ENCODE measurements around the gene MAN2A1.
"Not testable (repeated sequence)": the region's sequence is repeated elsewhere in the genome, so short reads cannot be mapped to it uniquely, and the experiment has no call there.

Gene MAN2A1

DNA sequence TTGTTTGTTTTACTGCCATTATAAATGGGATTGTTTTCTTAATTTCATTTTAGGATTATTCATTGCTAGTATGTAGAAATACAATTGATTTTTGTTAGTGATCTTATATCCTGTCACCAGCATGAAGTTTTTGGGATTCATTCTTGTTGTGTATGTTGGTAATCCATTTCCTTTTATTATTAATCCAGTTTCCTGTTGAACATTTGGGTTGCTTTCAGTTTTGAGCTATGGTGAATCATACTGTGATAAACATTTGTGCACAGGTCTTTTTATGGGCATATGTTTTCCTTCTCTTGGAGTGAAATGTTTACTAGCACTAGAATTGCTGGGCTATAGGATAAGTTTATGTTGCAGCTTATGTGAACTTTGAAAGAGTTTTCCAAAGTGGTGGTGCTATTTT lies 69.6 kb downstream of the MAN2A1 start:
- no peak for DNase-seq

DNA sequence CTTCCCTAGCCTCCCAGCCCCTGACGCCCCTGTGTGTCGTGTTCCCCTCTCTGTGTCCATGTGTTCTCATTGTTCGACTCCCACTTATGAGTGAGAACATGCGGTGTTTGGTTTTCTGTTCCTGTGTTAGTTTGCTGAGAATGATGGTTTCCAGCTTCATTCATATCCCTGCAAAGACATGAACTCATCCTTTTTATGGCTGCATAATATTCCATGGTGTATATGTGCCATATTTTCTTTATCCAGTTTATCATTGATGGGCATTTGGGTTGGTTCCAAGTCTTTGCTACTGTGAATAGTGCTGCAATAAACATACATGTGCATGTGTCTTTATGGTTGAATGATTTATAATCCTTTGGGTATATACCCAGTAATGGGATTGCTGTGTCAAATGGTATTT lies 70.4 kb downstream of the MAN2A1 start:
- not testable (repeated sequence) for DNase-seq

DNA sequence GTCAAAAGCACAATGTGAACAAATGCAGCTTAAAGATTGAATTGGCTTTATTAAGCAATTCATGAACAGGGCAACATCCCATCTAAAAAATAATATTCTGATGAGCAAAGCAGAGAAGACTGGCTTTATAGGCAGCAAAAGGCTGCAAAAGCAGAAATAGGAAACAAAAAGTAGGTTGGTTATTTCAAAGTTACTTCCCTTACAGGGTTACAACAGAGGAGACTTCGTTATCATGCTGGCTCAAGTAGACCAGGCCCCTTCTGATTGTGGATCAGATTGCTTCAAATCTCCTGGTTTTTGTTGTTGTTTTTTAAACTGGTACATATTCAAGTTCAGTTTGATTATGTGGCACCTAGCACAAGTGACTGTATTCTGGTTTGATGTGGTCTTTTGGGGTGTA lies 73.1 kb downstream of the MAN2A1 start:
- no peak for DNase-seq

DNA sequence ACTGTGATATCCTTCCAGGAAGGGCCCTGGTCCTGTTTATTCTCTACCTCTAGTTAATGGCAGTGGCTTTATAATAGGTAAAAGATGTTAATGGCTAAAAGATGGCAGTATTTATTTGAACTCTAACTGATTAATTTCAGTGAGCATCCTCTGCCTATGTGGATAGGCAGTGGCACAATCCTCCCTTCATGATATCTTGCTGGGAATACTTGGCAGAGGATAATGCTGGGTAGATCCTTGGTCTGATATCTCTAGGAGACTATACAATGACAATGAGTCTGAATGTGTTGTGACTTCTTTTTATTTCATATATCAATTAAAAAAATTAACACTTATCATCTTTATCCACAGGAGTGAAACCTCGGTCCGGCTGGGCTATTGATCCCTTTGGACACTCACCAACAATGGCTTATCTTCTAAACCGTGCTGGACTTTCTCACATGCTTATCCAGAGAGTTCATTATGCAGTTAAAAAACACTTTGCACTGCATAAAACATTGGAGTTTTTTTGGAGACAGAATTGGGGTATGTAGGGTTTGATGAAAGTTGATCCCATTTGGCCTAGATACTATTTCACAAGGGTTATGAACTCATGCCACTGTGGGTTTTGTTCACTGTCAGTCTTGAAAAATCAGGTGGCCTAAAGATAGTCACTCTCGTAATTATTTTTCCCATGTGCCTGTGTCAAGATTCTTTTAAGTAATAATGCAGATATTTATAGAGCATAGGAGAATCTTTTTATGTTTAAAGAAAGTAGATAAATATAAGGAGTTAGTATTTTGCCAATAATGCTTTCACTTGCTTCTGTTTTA lies 77.7 kb downstream of the MAN2A1 start:
- DNase-seq: no peak

DNA sequence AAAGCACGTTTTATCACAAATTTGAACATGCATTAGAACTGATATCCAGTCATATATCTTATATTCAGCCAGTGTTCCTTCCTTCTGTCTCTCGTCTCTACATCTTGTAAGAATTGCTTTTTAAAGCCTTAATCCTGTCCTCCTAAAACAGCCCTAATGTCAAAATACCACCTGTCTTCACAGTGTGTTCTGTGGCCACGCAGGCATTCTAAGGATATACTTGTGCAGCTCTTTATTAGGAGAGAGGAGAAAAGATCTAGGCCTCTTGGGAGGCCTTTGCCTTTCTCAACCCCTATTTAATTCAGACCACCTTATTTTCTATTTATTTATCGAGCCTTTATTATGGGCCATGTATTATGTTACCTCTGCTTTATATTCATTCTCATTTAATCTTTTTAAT lies 78.3 kb downstream of the MAN2A1 start:
- DNase-seq: no peak

DNA sequence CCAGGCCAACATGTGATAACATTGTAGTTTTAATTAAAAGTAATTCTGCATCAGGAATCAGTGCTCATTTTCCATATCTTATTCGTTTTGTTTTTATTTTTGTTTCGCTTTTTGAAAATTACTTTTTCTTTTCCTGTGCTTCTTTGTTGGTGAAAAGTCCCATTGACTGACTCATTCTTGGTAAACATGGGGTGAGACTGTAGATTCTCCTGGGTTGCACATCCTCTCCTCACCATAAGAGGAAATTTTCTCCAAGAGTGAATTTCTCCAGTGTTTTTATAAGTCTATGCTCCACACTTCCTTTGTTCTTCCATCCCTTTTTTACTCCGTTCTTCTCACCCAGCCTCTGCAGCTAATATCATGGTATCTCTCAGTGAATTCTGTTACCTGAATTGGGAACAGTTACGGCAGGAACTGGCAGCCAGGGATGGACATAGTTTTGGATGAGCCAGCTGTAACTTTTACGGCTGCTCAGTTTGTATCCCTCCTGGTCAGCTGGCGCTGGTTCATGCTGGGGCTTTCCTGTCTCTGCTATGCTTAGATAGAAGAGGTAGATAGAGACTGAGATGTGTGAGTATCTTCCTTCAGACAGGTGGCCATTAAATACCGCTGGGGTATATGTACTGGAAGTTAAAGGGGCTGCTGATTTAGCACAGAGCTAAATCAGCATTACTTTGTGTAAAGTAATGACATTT lies 80.0 kb downstream of the MAN2A1 start:
- no peak for DNase-seq

DNA sequence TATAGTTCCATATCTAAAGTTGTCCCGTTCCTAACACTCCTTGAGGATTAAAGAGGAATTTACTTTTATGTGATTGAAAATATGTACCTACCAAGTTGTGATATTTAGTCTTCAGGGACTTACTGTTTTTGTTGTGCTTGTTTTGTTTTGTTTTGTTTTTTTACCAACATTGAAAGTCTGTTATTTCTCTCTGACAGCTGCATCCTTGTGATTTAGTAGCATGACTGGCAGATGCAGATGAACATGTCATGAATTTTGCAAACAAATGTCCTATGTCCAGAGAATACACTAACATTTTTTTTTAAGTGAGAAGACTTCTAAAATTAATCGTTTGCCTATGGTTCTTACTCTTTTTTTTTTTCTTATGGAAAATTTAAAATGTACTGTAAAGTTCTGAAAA lies 85.4 kb downstream of the MAN2A1 start:
- DNase-seq: no peak

DNA sequence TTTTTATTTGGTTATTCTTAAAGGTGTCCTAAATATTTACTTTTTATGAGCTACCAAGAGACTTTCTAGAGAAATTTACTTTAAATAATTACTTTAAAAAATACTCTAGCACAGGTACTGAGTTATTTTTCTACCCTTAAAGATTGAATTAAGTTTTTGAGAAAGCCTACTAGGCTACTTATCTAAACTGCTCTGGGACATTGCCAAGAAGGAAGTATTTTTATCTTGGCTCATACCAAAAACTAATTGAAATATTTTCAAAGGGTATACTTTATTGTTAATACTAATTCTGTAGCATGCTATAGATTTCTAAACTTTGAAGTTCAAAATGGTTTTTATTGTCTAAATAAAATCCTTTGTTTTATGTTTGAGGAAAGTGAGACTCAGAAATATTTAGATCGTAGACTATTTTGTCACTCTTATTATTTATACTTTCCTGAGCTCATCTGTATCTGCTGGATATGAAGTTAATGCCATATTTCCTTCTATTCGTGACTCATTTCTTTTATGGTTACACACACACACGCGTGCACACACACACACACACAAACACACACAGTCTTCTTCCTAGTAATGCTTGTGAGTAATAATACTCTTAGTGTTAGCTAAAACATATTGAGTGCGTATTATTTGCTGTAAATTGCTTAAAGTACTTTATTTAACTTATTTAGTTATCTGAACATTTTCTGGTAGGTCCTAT lies 89.5 kb downstream of the MAN2A1 start:
- no peak for DNase-seq

DNA sequence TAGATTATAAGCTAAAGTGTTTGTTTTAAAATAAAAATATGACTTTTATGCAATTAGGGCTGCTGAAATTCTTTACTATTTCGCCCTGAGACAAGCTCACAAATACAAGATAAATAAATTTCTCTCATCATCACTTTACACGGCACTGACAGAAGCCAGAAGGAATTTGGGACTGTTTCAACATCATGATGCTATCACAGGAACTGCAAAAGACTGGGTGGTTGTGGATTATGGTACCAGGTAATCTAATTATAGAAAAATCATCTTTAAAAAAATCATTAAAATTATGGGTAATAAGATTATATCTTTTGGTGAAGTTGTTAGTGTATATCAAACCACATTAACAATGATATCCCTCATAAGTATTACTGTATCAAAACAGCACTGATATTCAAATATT lies 95.0 kb downstream of the MAN2A1 start:
- DNase-seq: no peak

DNA sequence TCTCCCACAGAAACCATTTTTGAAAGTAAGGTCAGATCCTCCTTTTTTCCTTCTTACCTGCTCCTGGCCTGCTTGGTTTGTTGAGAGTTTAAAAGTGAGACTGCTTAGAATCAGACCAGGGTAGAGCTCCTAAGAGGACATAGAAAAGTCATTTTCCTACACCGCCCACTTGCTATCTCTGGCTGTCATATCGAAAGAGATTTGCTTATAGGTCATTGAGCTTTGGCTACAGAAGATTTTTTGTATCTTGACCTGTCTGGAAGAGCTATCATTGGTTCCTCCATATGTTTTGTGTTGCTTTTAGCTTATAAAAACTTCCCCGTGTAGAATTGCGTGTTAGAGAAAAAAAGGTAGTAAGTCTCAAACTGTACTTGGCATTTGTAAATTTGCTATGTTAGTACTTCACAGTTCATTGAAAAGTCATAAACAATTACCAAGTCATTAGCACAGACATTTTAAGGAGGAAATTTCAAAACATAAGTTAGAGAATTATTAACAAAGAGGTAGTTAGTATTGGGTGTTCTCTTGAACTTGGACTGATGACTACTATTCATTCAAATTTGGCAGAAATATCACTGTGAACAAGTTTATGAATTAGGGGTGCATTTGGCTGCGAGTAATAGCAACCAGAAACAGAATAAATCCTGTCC lies 96.6 kb downstream of the MAN2A1 start:
- DNase-seq: no peak

DNA sequence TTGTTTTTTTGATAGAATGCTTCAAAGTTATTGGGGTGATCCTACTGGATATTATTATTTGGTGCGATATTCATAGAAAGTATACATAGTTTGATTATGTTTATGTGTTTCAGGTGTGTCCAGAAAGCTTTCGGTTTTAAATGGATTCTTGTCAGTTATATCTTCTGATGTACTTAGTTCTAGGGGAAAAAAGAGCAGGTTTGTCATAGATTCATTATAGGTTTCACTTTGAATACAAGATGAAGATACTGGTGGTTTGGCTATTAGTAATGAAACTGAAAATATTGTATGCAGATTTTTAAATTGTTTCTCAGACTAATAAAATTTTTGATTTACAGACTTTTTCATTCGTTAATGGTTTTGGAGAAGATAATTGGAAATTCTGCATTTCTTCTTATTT lies 98.9 kb downstream of the MAN2A1 start:
- no peak for DNase-seq

DNA sequence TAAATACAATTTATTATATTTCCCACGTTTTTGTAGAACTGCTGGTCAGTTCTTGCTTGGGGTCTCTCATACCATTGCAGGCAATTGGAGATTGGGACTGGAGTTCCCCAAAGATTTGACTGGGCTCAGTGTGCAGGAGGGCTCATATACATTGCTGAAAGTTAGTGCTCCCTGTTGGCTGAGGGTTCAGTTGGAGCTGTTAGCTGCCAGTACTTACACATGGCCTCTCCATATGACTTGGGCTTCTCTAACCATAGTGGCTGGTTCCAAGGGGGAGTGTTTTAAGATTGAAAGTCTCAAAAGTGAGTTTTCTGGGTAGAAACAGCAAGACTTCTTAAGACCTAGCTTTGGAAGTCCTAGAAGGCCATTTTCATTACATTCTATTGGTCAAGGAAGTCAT lies 102.9 kb downstream of the MAN2A1 start:
- DNase-seq: no peak

DNA sequence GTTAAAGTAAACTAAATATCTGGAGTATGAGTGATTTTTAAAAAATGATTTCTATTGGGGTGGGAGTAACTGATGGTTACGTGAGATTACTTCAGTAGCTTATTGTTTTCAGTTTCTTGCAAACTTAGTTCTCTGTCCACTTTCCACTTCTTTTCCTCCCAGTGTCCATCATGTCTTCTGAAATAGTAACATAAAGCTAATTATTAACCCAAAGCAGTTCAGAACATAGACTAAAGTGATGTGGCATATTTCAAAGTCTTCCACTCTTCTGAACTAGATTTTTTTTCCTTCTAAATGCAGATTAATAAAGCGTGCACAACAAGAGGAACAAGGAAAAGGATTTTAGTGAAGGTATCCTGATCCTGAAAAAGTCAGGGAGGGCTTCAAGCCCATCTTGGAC lies 114.1 kb downstream of the MAN2A1 start:
- DNase-seq: no peak

DNA sequence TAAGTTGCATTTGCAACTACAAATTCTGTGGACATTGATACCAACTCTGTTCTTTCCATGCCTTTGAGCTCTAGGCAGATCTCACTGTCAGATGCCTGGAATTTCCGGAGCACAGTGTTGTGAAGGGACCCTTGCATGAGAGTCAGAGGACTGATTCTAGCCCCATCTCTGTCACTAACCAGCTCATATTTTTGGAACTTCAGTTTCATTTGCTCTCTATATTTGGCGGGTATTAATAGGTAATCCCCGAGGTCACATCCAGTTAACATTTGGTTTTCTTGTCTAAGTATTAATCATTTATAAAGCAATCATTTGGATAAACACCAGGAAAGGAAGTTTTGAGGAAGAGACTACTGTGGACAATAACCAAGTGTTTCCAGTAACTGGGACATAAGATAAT lies 115.7 kb downstream of the MAN2A1 start:
- no peak for DNase-seq

DNA sequence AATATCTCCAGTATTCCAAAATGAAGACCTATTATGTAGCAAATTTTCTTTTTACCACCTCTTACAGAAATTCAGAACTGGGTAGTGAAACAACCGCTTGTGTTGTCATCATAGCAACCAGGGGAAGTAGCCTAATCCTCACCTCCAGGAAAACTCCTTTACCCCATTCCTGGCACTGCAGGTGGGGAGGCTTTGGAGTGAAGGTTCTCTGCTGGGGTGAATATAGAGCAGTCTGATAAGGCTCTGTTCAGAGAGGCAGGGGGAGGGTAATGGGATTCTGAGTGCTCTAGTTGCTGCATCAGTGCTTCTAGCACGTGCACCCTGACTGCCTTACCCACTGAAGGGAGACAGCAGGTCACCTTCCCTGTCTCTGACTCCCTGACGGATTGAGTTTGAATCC lies 116.2 kb downstream of the MAN2A1 start:
- DNase-seq: peak; percentile 36

DNA sequence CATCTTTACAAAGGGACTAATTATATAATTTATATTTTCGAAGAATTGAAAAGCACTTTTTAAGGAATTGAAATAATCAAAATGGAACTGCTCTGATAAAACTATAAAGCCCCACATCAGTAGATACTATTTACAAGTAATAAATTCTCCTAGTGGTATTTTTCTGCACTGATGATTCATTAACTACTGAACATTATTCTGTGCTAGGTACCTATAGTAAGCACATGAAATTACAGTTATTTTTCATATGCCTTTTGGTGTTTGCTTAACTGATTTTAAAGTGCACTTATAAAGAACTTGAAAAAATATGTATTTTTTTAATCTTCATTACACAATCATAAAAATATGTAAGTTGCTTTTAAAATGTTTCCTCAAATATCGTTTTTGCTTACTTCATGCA lies 123.0 kb downstream of the MAN2A1 start:
- no peak for DNase-seq

DNA sequence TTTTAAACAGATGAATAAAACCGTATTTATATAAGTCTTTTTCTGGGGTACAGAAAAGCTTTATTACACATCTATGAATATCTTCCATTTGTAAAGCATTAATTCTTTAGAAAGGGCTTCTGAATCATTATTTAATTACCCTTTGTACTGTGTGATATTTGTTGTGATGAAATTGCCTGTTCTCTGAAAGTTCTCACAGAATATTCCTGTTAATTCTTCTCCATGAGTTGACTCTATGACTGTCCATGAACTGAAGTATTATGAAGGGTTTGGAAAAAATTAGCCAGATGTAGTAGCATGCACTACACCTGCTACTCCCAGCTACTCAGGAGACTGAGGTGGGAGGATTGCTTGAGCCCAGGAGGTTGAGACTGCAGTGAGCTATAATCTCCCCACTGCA lies 127.0 kb downstream of the MAN2A1 start:
- no peak for DNase-seq

DNA sequence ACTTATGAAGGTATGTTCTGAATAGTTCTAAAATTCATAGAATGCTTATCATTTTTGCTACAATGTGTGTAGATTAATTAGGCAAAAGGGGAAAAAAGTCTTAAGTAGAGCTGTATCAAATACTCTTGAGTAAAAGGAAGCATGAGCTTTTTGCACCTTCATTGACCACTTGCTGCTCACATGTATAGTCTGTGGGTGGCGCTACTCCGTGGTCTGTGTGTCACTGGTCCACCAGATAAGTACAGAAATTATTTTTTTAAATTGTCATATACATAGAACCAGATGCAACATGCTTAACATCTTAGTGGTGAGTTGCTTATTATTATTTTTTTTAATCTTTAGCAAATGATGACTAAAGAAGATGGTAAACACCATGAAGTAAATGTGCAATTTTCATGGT lies 130.2 kb downstream of the MAN2A1 start:
- DNase-seq: no peak

DNA sequence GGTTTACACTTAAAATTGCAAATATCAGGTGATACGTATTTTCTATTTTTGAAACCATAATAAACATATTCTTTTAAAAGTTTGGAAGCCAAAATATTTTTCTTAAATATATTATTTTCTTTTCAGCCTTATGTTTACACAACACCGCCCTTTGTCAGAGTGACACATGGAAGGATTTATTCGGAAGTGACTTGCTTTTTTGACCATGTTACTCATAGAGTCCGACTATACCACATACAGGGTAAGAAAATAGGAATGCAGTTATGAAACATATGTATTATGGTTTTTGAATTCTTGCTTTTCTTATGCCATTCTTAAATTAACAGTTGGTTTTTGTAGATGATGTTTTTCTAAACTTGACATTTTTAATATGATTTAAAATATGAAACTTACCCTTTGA lies 133.9 kb downstream of the MAN2A1 start:
- DNase-seq: no peak

DNA sequence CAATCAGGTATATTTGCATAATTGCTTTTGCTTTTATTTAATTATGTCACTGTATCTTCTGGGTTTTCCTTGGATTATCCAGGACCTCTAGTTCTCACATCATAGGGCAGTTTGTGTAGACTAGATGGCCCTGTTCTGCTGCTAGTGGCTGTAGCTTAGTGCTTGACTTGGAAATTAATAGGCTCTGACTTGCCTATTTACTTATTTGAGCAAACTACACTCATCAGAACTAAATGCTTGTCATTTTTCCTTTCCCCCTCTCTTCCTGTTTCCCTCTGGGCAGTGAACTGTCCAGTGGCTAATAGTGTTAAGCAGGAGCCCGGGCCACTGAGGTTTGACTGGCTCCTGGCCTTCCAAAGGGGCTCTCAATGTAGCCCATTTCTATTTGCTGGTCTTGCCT lies 135.7 kb downstream of the MAN2A1 start:
- no peak for DNase-seq

DNA sequence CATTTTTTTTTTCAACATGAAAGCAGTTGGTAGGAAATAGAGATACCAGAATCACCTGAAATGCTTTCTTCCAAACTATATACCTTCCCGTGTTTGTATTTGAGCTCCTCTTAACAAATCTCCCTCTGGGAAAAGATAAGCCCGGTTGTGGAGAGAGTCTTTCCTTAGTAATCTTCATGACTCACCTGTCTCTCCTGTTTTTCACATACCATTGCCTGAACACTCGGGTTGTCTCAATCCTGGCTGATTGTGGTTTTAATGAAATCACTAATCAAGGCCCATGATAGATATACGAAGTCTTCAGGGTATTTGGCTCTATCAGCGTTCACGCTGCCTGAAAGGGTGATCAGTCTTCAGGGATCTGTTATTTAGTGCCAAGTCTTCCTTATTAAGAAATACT lies 136.7 kb downstream of the MAN2A1 start:
- DNase-seq: no peak

DNA sequence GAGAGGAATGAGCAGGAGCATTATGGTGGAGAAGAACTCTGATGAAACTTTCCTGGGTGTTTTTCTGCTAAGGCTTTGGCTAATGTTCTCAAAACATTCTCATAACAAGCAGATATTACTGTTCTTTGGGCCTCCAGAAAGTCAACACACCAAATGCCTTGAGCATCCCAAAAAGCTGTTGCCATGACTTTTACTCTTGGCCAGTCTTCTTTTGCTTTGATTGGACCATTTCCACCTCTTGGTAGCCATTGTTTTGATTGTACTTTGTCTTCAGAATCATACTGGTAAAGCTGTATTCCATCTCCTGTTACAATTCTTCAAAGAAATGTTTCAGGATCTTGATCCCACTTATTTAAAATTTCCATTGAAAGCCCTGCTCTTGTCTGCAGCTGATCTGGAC lies 139.6 kb downstream of the MAN2A1 start:
- DNase-seq: no peak

DNA sequence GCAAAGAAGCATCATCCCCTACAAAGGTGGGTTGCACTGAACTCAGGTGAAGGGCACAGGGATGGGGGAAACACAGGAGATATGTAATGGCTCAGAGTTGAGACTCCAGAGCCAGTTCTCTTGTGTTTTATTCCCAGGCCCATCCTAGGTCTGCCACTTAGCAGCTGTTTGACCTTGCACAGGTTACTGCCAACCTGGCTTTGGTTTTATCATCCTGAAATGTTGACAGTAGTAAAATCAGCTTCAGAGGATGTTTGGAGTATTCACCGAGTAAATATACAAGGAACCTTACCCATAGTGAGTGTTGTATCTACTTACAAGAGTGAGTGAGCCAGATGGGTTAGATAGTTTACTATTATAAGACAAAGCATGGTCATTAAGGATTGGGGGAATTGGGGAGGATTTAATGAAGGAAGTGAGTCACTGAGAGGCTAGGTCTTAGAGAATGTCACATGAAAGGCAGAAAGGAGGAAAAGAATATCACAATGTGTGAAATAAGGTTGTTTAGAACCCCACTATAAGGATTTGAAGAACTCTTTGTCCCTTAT lies 141.3 kb downstream of the MAN2A1 start:
- DNase-seq: no peak

Data from retina (tissue), 1 donor.